SJCRH30 (cell line): Measurements from ENCODE around the gene CACFD1. TPM values are rescaled to one million over a fixed set of nuclear protein-coding genes. Genes with fewer than 3 reads are reported as not detected.

Experiments
- DNase-seq, 2 experiments: peaks; one replicate each; pipeline ENCODE4 v3.0.0-alpha.2; 2015 to 2020
- H3K27ac ChIP-seq: fragments of 250-450 bp; sonication (Bioruptor Pico); 2 replicates; pipeline ENCODE4 v1.5.1; 2020; ENCODE audit warnings: mild to moderate bottlenecking, moderate library complexity
- H3K27me3 ChIP-seq: fragments of 250-450 bp; sonication (Bioruptor Pico); 2 replicates; pipeline ENCODE4 v1.5.1; 2020; ENCODE audit warnings: mild to moderate bottlenecking, moderate library complexity
- H3K36me3 ChIP-seq: fragments of 250-450 bp; sonication (Bioruptor Pico); 2 replicates; pipeline ENCODE4 v1.5.1; 2020; ENCODE audit warnings: mild to moderate bottlenecking, moderate library complexity
- H3K4me1 ChIP-seq: fragments of 250-450 bp; sonication (Bioruptor Pico); 2 replicates; pipeline ENCODE4 v1.5.1; 2020; ENCODE audit warnings: mild to moderate bottlenecking, moderate library complexity
- H3K4me3 ChIP-seq: fragments of 250-450 bp; sonication (Bioruptor Pico); 2 replicates; pipeline ENCODE4 v1.5.1; 2020; ENCODE audit warnings: mild to moderate bottlenecking, moderate library complexity
- H3K9me3 ChIP-seq: fragments of 250-450 bp; sonication (Bioruptor Pico); replicated peaks from 2 replicates; pipeline ENCODE4 v1.5.1; 2020; ENCODE audit warnings: mild to moderate bottlenecking, moderate library complexity
- total RNA-seq: library from RNA; depleted of rRNA; stranded (reverse); fragments of >200 nt; shearing (Covaris generic); gene quantifications from 2 replicates; pipeline ENCODE4 v1.2.3, GENCODE V29; 2014

CACFD1 gene
- total RNA-seq, 1 experiment from 2014 or later, result 12.1 TPM

DNA sequence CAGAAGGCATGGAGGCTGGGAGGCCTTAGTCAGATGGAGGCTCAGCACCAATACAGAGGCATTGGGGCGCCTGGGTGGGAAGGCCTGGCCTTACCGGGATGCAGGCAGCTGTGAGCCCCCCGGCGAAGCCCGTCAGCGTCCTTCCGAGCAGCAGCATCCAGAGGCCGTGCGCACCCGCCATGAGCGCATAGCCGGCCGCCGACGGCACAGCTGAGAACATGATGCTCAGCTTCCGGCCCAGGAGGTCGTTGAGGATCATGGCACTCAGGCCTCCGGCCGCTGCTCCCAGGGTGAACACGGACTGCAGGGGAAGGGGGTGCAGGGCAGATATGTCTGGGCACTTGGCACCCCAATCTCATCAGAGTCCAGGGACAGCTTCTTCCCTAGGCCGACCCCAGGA is 17.2 kb downstream of the CACFD1 start:
- Histone ChIP-seq H3K9me3 (no peaks in the 10 kb centered on the region), H3K4me3 (no peak overlapping the region), H3K27me3 (no peaks in the 10 kb centered on the region), H3K27ac (no peak overlapping the region), H3K36me3 (peaks cover 8% of the 10 kb centered on the region; the same call in 1 of the 2 replicates), H3K4me1 (peaks cover 6% of the 10 kb centered on the region)
- DNase-seq, result no peak

DNA sequence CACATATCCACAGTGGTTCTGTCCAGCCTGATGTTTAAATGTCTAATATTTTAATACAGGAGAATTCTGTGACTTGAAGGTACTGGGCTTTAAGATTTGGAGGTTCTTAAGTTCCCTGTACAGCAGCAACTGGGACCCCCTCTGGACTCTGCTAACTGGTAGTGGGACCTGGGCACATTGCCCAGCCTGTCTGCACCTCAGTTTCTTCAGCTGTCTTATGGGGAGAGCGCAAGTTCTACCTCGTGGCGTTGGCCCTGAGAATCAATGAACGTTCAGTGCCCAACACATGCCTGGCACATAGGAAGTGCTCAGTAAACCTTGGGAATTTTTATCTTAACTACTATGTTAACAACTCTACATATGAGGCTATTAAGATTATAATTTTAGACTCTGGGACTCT is 17.7 kb downstream of the CACFD1 start:
- DNase-seq, result no peak

DNA sequence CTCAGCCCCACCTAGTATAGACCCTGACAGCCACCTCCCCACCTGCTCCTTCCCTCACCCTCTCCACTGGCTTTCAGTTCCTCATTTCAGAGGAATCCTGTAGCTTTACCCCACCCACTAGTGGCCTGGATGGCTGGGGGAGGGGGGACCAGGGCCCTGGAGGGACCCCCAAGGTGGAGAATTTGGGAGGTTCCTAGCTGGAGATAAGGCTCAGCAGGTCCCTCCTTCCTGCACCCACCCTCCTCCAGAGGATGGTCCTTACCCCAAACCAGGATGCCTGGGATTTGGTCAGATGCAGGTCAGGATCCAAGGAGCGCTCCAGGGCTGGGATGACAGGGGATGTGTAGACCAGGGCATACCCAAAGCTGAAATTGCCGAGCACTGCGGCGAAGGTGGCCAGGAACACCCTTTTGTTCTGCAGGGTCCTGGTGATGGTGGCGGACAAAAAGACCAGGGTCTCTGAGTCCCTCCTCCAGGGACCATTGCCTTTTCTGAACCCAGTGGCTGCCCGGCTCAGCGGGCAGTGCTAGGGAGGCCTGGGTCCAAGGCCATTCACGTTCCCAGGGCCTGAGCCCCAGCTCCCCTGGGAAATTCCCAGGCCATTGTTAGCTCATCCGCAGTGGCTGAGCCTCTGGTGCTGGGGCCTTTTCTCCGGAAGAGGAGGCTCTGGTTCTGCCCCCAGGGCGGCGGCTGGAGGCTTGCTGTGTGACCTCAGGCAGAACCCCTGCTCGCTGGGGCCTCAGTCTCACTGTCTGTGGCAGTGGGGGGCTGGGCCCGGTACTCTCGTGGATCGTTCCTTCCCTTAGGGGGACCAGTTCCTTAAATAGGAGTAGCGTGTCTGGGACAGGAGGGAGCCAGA is 18.4 kb downstream of the CACFD1 start:
- DNase-seq, result peak; percentile 76 to 77
- no peaks in the 10 kb centered on the region for H3K9me3 ChIP-seq
- H3K27me3 ChIP-seq, result no peaks in the 10 kb centered on the region
- peaks cover 8% of the 10 kb centered on the region; the same call in 1 of the 2 replicates for H3K36me3 ChIP-seq
- H3K27ac ChIP-seq, result peak overlapping the region; percentile 33
- peaks cover 11% of the 10 kb centered on the region for H3K4me1 ChIP-seq
- peak overlapping the region; percentile 66 for H3K4me3 ChIP-seq

More for the DNA sequence above, 17.7 kb downstream of the CACFD1 start:
- Histone ChIP-seq H3K36me3 (peaks cover 8% of the 10 kb centered on the region; the same call in 1 of the 2 replicates), H3K4me1 (peaks cover 11% of the 10 kb centered on the region), H3K4me3 (no peak overlapping the region), H3K9me3 (no peaks in the 10 kb centered on the region), H3K27me3 (no peaks in the 10 kb centered on the region), H3K27ac (no peak overlapping the region)

DNA sequence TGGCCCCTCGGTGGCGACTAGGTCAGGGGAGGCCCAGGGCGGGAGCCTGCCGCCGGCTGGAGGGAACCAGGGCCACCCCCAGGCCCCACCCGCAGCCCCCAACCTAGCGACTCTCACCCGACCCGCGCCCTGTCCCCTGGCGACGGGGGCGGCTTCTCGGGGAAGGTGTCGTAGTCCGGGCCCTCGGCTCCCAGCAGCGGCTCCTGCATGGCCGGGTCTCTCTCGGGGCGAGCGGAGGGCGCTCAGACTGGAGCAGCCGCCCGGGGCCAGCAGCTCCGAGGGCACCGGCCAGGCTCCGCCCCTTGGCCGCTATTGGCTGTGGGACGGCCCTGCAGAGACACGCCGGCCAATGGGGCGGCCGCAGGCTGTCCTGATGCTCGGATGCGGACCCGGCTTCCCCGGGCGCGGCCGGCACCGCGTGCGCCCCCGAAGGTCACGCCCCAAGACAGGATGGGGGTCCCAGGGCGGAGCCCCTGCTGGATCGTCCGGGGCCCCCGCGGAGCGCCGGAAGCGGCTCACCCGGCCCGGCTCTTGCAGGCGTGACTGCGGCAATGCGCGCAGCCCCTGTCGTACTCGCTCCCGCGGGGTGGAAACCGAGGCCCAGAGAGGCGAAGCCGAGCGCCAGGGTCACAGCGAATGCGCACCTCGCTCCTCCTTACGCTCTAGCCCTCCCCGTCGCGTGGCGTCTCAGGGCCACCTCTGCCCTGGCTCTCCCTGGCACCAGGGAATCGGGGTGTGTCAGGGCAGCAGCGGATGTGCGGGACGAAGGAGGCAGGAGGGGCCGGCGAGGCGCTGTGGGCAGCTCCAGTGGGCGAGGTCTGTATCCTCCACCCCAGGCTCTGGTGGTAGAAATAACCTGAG is 19.3 kb downstream of the CACFD1 start, which contains the start of gene SLC2A6:
TSS of gene SLC2A6 (minus strand) at position 249 of the 861 bp plus-strand sequence. CDS start at position 209, 40 bp downstream.
- Histone ChIP-seq H3K36me3 (0 out of 2 replicates have a peak, but pooled peaks cover 3% of the 10 kb centered on the region), H3K9me3 (no peaks in the 10 kb centered on the region), H3K4me3 (peak within 1 kb of the TSS; percentile 66), H3K27ac (peak within 1 kb of the TSS; percentile 33), H3K27me3 (no peaks in the 10 kb centered on the region), H3K4me1 (peaks cover 13% of the 10 kb centered on the region)
- peak; percentile 92 to 94 for DNase-seq

DNA sequence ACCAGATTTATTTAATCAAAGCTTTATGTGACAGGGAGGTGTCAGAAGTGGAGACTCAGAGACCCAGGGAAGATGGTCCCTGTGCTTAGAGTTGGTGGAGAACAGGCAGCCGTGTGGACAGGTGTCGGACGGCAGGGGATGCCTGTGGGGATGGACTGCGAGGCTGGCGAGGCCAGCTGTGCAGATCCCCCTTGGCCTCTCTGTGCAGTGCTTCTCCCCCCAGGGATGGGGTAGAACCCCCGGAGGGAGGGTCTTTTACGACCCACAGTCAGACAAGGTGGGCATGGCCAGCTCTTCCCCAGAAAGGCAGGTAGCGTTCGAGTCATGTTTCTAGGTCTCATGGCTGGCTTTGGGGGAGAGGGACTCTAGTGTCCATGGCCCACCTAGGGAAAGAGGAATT is 23.8 kb downstream of the CACFD1 start:
- Histone ChIP-seq H3K9me3 (no peaks in the 10 kb centered on the region), H3K36me3 (no peaks in the 10 kb centered on the region), H3K4me1 (peaks cover 17% of the 10 kb centered on the region), H3K27ac (no peak overlapping the region), H3K4me3 (no peak overlapping the region), H3K27me3 (no peaks in the 10 kb centered on the region)
- DNase-seq, result no peak

DNA sequence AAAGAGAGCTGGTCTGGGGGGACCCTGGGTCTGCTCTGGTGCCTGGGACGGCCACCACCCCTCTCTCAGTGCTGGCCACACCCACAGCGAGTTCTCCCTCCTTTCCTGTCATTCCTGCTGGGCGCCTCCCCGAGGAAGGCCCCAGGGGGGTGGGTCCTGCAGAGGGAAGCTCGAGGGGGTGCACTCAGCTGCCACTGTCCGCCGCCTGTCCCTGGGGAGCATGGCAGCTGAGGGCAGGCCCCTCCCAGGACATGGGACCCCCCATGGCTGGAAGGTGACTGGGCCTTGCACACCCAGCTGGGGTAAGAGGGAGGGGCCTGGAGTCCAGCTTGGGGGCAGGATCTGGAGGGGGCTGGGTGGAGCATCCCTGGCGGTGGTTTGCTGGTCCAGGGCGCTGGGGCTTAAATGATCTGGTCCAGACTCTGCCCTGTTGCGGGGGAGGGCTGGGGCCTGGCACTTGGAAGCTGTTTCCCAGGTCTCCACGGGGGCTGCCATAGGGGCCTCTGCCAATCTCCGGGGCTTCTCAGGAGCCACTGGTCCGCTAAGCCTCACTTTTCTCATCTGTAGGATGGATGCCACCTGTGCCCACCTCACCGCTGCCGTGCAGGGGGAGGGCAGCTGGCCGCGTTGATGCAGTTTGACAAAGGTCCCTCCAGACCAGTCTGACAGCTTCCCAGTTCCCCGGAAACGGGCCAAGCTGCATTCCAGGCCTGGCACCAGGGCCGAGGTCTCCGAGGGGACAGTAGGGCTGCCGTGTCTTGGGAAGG is 25.1 kb downstream of the CACFD1 start:
- peak; percentile 75 to 82 for DNase-seq
- peaks cover 26% of the 10 kb centered on the region for H3K4me1 ChIP-seq
- H3K27ac ChIP-seq, result no peak overlapping the region
- no peak overlapping the region for H3K4me3 ChIP-seq
- H3K36me3 ChIP-seq, result no peaks in the 10 kb centered on the region
- H3K27me3 ChIP-seq, result no peaks in the 10 kb centered on the region
- H3K9me3 ChIP-seq, result no peaks in the 10 kb centered on the region

DNA sequence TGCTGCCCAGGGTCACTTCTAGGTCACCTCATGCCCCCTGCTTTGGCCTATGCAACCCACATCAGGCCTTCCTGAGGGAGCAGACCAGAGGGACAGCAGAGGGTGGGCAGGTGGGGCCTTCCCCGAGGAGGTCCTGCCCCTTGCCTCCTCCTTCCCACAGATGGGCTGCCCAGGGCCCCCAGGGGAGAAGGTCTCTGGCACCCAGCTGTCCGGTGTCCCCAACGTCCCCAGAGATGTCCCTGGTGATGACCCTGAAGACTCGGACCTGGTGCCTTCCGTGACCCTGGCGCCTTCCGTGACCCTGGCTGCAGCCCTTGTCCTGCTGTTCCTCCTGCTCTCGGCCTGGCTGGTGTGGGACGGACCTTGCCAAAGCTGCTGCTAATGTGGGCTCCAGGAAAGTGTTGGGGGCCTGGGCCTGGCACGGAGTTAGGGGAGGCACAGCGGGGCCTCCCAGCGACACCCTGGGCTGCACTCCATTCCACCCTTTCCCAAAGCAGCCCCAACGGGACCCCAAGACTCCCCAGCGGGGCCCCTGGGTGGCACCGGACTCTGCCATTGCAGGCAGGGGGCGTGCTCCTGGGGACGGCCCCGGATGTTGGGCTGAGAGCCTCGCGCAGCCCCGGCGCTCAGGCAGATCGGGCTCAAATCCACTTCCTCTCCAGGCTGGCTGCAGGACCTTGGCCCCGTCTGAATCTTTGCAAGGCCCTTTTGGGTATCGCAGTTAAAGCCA is 25.9 kb downstream of the CACFD1 start:
- no peaks in the 10 kb centered on the region for H3K9me3 ChIP-seq
- no peak overlapping the region for H3K27ac ChIP-seq
- no peak overlapping the region for H3K4me3 ChIP-seq
- no peaks in the 10 kb centered on the region for H3K27me3 ChIP-seq
- no peaks in the 10 kb centered on the region for H3K36me3 ChIP-seq
- H3K4me1 ChIP-seq, result peaks cover 30% of the 10 kb centered on the region
- DNase-seq, result no peak

DNA sequence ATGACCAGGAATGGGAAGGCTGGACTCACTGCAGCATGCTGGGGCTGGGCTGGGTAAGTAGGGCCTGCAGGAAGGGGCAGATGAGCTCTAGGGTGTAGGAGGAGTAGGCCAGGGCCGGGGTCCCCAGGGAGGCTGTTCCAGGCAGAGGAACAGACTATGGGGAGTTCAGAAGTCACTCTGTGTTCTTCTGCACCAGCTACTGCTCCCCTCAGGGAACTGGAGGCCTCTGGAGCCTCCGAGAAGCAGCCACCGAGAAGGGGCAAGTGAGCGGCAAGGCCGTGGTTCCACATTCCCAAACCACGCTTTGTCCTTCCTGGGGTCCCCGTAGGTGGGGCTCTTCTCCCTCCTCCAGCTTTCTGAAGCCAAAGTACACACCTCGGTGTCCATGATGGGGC is 27.6 kb downstream of the CACFD1 start:
- DNase-seq, result no peak
- no peaks in the 10 kb centered on the region for H3K36me3 ChIP-seq
- peaks cover 39% of the 10 kb centered on the region for H3K4me1 ChIP-seq
- no peak overlapping the region for H3K4me3 ChIP-seq
- H3K27me3 ChIP-seq, result no peaks in the 10 kb centered on the region
- no peaks in the 10 kb centered on the region for H3K9me3 ChIP-seq
- no peak overlapping the region for H3K27ac ChIP-seq

DNA sequence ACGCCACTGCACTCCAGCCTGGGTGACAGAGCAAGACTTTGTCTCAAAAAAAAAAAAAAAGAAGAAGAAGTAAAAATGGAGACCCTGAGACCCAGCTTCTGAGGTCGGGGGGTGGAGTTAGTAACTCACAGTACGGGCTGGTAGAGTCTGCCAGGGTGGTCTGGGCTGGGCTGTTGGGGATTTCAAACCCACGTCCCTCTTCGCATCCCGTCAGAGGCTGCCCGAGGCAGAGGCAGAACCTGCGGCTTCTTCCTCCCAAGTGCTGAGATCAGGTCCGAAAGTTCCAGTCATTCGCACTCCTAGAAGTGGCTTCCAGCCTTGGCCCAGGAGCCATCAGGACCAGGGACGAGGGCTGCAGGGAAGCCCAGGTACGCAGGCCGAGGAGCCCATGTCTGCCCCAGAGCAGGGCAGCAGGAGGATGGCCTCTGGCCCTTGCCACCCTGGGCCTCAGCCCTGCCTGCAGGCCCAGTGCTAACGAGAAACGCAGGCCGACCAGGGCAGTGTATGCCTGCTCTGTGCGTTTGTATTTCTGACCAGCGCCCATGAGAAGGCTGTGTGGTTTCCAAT is 29.0 kb downstream of the CACFD1 start:
- no peak overlapping the region for H3K4me3 ChIP-seq
- no peaks in the 10 kb centered on the region for H3K9me3 ChIP-seq
- no peaks in the 10 kb centered on the region for H3K27me3 ChIP-seq
- no peak overlapping the region for H3K27ac ChIP-seq
- H3K4me1 ChIP-seq, result peaks cover 48% of the 10 kb centered on the region
- H3K36me3 ChIP-seq, result no peaks in the 10 kb centered on the region
- no peak for DNase-seq

DNA sequence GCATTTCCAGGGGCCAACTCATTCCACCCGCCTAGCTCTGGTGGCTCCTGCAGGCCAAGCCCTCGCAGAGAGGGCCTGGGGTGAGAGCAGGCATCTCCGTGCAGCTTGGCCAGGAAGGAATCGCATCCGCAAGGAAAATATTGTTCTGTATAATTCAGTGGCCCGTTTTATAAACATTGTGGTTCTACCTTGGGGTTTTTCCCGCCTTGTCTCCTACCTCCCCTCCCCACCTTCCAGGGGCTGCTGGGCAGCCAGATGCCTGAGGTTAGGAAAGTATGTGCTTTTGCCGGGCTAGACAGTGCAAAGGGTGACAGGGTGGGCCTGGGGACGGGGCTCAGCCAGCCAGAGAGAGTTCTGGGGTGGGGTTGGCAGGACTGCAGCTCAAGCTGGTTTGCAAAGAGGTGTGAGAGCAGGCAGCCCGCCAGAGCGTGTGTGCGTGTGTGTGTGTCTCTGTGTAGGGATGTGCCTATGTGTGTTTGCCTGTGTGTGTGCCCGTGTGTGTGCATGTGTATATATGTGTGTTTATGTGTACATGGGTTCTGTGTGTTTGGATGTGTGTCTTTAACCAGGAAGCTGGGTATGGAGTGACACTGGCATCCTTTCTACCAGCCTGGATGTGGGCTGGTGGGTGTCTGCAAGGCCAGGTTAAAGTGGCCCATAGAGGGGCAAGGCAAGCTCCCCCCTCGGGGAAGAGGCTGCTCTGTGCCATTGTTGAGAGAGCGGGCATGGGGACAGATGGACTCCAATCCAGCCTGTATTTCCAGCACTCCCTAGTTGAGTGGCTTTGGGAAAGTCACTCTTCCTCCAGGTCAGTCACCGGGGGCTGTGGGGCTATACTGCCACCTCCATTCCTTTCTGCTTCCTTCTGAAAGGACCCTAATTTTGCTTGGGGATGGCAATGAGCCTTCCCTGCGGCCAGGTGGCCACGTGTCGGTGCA is 29.7 kb downstream of the CACFD1 start:
- Histone ChIP-seq H3K27ac (no peak overlapping the region), H3K27me3 (no peaks in the 10 kb centered on the region), H3K4me3 (no peak overlapping the region), H3K36me3 (no peaks in the 10 kb centered on the region), H3K4me1 (peaks cover 45% of the 10 kb centered on the region), H3K9me3 (no peaks in the 10 kb centered on the region)
- DNase-seq, result no peak

DNA sequence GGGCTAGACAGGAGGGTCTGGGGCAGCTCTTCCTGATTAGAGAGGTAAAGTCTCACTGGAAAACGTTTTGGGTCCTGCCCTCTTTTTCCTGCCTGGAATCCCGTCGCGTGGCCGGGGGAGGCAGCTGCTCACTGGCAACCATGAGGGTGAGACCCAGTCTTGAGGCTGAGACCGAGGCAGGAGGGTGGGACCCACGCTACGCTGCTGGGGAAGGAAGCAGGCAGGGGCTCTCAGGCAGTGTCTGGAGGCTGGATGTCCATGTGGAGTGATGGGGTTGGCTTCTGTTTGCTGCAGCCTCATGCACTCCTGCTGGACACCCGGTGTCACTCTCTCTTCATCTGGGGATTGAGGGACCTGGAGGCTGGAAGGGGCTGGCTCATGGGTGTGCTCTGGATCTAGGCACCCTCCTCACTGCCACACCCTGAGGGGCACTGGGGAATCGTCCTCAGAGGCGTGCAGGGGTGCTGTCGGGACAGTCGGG is 30.5 kb downstream of the CACFD1 start:
- Histone ChIP-seq H3K4me1 (peaks cover 38% of the 10 kb centered on the region), H3K4me3 (no peak overlapping the region), H3K9me3 (no peaks in the 10 kb centered on the region), H3K36me3 (no peaks in the 10 kb centered on the region), H3K27ac (no peak overlapping the region), H3K27me3 (no peaks in the 10 kb centered on the region)
- no peak for DNase-seq

DNA sequence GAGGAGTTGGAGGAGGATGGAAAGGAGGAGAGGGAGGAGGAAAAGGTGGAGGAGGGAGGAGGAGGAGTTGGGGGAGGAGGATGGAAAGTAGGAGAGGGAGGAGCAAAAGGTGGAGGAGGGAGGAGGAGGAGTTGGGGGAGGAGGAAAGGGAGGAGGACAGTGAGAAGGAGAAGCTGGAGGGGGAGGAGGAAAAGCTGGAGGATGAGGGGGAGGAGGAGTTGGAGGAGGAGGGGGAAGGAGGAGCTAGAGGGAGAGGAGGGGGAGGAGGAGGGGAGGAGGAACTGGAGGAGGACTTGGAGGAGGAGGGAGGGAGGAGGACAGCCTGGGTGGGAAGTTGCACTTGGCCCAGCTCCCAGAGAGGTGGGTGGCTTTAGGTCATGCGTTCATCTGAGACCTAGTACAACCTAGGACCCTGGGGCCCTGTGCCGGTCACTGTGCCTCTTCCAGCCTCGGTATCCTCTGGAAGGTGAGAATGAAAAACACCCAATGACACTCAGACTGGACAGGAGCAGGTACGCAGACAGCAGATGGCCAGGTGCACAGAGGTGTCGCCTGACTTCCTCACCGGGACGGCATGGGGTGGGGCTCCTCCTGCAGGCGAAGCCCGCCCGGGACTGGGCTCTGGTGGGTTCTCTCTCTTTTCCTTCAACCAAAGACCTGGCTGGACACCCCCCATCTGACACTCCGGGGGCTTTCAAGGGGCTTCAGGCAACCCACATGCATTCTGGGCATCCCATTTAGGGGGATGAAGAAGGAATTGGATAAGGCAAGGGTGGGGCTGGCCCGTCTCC is 31.3 kb downstream of the CACFD1 start:
- H3K27ac ChIP-seq, result peak overlapping the region; percentile 90
- peaks cover 38% of the 10 kb centered on the region for H3K4me1 ChIP-seq
- H3K4me3 ChIP-seq, result no peak overlapping the region
- H3K36me3 ChIP-seq, result no peaks in the 10 kb centered on the region
- DNase-seq, result no peak
- no peaks in the 10 kb centered on the region for H3K9me3 ChIP-seq
- no peaks in the 10 kb centered on the region for H3K27me3 ChIP-seq
